GM12892 (cell line): ENCODE data around the gene CLIC4.
"Not testable (repeated sequence)": the region's sequence is repeated elsewhere in the genome, so short reads cannot be mapped to it uniquely, and the experiment has no call there.

ENCODE experiments used
- DNase-seq: peaks from one replicate; pipeline ENCODE4 v3.0.0; 2011; ENCODE audit not compliant: insufficient read length
- FAIRE-seq: peaks from 2 replicates; lab custom pipeline; 2011; peaks lifted over from hg19 to GRCh38; lab: Jason Lieb, UNC
- POLR2A ChIP-seq: IDR thresholded peaks from 2 replicates; pipeline ENCODE4 v1.6.1; 2011; ENCODE audit warnings: low read depth, low read length, control low read depth
- POLR2AphosphoS5 ChIP-seq: IDR thresholded peaks from 2 replicates; pipeline ENCODE4 v1.6.1; 2011; ENCODE audit warnings: low read depth, low read length, control low read depth
- TAF1 ChIP-seq: IDR thresholded peaks from 2 replicates; pipeline ENCODE4 v1.6.1; 2011; ENCODE audit warnings: low read depth, mild to moderate bottlenecking, control low read depth, low read length, borderline replicate concordance

Gene CLIC4

DNA sequence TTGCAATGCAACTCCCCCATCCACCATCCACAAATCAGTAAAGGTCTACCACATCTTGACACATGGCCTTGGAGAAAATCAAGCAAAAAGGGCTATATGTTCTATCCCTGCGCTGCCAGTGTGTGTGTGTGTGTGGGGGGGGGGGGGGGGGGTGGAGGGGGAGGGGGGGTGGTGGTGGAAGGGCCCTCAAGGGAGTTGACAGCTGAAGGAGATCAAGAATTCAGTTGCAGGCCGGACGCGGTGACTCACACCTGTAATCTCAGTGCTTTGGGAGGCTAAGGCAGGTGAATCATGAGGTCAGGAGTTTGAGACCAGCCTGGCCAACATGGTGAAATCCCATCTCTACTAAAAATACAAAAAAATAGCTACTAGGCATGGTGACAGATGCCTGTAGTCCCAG lies 37.6 kb upstream of the CLIC4 start:
- DNase-seq (no peak), FAIRE-seq (no peak)
- TF ChIP-seq POLR2A, result no peak
- TF ChIP-seq TAF1, result no peak
- TF ChIP-seq POLR2AphosphoS5, result no peak

GRCh38 chr1:24708938-24709337 lies 36.3 kb upstream of the CLIC4 start:
- DNase-seq, result no peak
- no peak for FAIRE-seq
- TF ChIP-seq TAF1 (no peak), POLR2A (no peak), POLR2AphosphoS5 (no peak)

- FAIRE-seq, result no peak
- TF ChIP-seq TAF1 (no peak), POLR2A (no peak), POLR2AphosphoS5 (no peak)
- no peak for DNase-seq
Measured at GRCh38 chr1:24709791-24710441, 35.3 kb upstream of the CLIC4 start.

DNA sequence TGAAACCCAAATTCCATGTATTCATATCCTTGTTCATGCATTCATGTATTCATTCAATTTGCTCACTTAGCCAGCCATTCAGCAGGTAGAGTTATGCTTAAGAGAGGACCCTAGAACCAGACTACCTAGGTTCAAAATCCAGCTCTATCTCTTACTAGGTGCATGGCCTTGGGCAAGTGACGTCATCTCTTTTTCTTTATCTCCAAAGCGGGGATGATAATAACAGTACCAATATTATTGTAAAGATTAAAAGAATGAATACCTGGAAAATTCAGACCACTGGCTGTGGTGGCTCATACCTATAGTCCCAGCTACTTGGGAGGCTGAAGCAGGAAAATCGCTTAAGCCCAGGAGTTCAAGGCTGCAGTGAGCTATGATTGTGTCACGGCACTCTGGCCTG lies 33.9 kb upstream of the CLIC4 start:
- DNase-seq (no peak), FAIRE-seq (no peak)
- TF ChIP-seq POLR2A (no peak), POLR2AphosphoS5 (no peak), TAF1 (no peak)

- DNase-seq (no peak), FAIRE-seq (no peak)
- TF ChIP-seq POLR2A (no peak), POLR2AphosphoS5 (no peak), TAF1 (no peak)
Measured at GRCh38 chr1:24713176-24713575, 32.1 kb upstream of the CLIC4 start.

GRCh38 chr1:24713736-24714135 lies 31.5 kb upstream of the CLIC4 start:
- DNase-seq, result no peak
- FAIRE-seq, result no peak
- TF ChIP-seq TAF1 (no peak), POLR2AphosphoS5 (no peak), POLR2A (no peak)

- FAIRE-seq (no peak), DNase-seq (no peak)
- no peak for TF ChIP-seq TAF1
- TF ChIP-seq POLR2A, result no peak
- no peak for TF ChIP-seq POLR2AphosphoS5
Measured at GRCh38 chr1:24714859-24715520, 30.3 kb upstream of the CLIC4 start.

- FAIRE-seq, result no peak
- DNase-seq, result no peak
- TF ChIP-seq POLR2A (no peak), TAF1 (no peak), POLR2AphosphoS5 (no peak)
Measured at GRCh38 chr1:24715658-24716057, 29.6 kb upstream of the CLIC4 start.

DNA sequence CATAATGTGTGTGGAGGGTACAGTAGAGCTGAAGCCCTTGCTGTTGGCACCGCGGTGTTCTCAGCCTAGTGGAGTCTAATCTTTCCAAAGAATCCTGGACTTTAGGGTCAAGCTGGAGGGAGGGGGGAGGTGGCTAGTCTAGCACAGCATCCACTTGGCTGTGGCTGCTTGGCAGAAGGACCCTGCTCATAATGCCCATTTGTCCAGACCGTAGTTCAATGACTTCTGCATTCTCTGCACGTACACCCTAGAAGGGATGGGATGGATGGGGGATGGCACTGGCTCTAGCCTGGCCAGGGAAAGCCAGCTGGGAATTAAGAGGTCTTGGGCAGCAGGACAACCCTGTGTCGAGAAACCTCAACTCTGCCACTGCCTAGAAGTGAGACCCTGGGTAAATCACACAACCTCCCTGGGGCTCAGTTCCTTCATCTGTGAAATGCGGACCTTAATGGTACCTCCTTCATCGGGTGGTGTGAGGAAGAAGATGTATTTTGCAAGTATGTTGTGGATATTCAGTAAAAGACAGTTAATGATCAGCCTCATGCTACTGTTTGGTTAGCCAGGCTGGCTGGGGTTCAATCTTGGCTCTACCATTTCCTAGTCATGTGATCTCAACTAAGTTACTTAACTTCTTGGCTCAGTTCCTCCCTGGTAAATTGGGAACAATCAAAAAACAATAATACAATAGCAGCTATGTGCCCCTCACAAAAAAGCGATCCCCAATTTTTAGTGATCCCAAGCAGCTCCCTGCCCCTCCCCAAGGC lies 27.2 kb upstream of the CLIC4 start:
- FAIRE-seq (no peak), DNase-seq (no peak)
- TF ChIP-seq TAF1, result no peak
- no peak for TF ChIP-seq POLR2A
- no peak for TF ChIP-seq POLR2AphosphoS5

GRCh38 chr1:24720152-24720551 lies 25.1 kb upstream of the CLIC4 start:
- DNase-seq (no peak), FAIRE-seq (no peak)

DNA sequence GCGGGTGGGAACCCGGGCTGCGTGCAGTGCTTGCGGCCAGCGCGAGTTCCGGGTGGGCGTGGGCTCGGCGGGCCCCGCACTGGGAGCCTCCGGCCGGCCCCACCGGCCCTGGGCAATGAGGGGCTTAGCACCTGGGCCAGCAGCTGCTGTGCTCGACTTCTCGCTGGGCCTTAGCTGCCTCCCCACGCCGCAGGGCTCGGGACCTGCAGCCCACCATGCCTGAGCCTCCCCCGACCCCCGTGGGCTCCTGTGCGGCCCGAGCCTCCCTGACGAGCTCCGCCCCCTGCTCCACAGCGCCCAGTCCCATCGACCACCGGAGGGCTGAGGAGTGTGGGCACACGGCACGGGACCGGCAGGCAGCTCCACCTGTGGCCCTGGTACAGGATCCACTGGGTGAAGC lies 23.7 kb upstream of the CLIC4 start:
- DNase-seq (no peak), FAIRE-seq (no peak)
- TF ChIP-seq POLR2AphosphoS5 (no peak), TAF1 (no peak), POLR2A (no peak)

More at GRCh38 chr1:24720152-24720551, 25.1 kb upstream of the CLIC4 start:
- no peak for TF ChIP-seq TAF1

GRCh38 chr1:24722073-24723035 lies 22.9 kb upstream of the CLIC4 start:
- not testable (repeated sequence) for DNase-seq, FAIRE-seq
